T-cell (primary cell): ENCODE data around the gene MLEC. TPM values are rescaled to one million over a fixed set of nuclear protein-coding genes. Genes with fewer than 3 reads are reported as not detected.

Source experiments
- ATAC-seq, 4 experiments: fragments of 200-7000 bp in 3 of 4; fragments of 150-1000 bp in 1 of 4; cut with Tn5 transposase; replicated peaks in 1 of 4; 1 replicate in 3 of 4; 2 replicates in 1 of 4; pipeline ENCODE4 v1.10.0; 2021; ENCODE audit warnings: moderate library complexity in 3 of 4, mild to moderate bottlenecking in 2 of 4, moderate number of reproducible peaks in 1 of 4
- CTCF ChIA-PET, 2 donors: fragments of 300-600 bp; sonication (Branson Sonifier 250); formaldehyde crosslinking; loops; one replicate each; lab custom pipeline; 2022; ENCODE audit warnings: antibody characterized with exemption in 2 of 2; lab: Charles Lee
- POLR2A ChIA-PET, 2 donors: fragments of 300-600 bp; sonication (Branson Sonifier 250); formaldehyde crosslinking; loops; one replicate each; lab custom pipeline; 2022; ENCODE audit warnings: antibody characterized with exemption in 2 of 2; lab: Charles Lee
- DNase-seq, 35 experiments: peaks; one replicate each; pipeline versions ENCODE4 v3.0.0 to v3.0.0-alpha.2; 2013 to 2023
- H3K27ac ChIP-seq: one replicate; pipeline ENCODE4 v1.5.1; 2013; ENCODE audit warnings: low read length
- H3K27me3 ChIP-seq, 2 experiments: replicated peaks in 1 of 2; 1 replicate in 1 of 2; 2 replicates in 1 of 2; pipeline versions ENCODE4 v1.6.1 to v1.7.0; 2013; ENCODE audit warnings: low read length in 1 of 2, mixed read lengths in 1 of 2; ENCODE audit not compliant: control insufficient read depth in 2 of 2, insufficient read depth in 2 of 2; ENCODE audit errors: extremely low read depth in 1 of 2
- H3K36me3 ChIP-seq, 2 donors: 1 replicate in 1 of 2; 2 replicates in 1 of 2; pipeline versions ENCODE4 v1.6.1 to v1.7.0; 2013; ENCODE audit warnings: low read length in 1 of 2; ENCODE audit not compliant: control insufficient read depth in 2 of 2, insufficient read depth in 1 of 2; ENCODE audit errors: extremely low read depth in 1 of 2
- H3K4me1 ChIP-seq, 2 experiments: 1 replicate in 1 of 2; 2 replicates in 1 of 2; pipeline versions ENCODE4 v1.6.1 to v1.7.0; 2013; ENCODE audit warnings: low read length in 2 of 2, mixed read lengths in 1 of 2; ENCODE audit not compliant: insufficient read depth in 2 of 2, control insufficient read depth in 1 of 2; ENCODE audit errors: extremely low read depth in 1 of 2
- H3K4me3 ChIP-seq, 2 donors: 1 replicate in 1 of 2; 2 replicates in 1 of 2; pipeline versions ENCODE4 v1.5.1 to v1.7.0; 2013; ENCODE audit warnings: mild to moderate bottlenecking in 2 of 2, low read length in 1 of 2, moderate library complexity in 1 of 2; ENCODE audit not compliant: control insufficient read depth in 1 of 2; ENCODE audit errors: extremely low read depth in 1 of 2
- H3K9me3 ChIP-seq: 2 replicates; pipeline ENCODE4 v1.7.0; 2013
- H3K27ac Mint-ChIP-seq, 2 donors: one replicate each; pipeline ENCODE4 v1.8.0; 2020 to 2021; ENCODE audit warnings: mild to moderate bottlenecking in 2 of 2, mixed read lengths in 2 of 2
- H3K27me3 Mint-ChIP-seq, 2 donors: one replicate each; pipeline ENCODE4 v1.8.0; 2021 to 2022; ENCODE audit warnings: mixed read lengths in 2 of 2
- H3K36me3 Mint-ChIP-seq: one replicate; pipeline ENCODE4 v1.8.0; 2021; ENCODE audit warnings: mixed read lengths
- H3K4me1 Mint-ChIP-seq, 3 donors: one replicate each; pipeline ENCODE4 v1.8.0; 2020 to 2022; ENCODE audit warnings: mixed read lengths in 3 of 3, mild to moderate bottlenecking in 1 of 3
- H3K4me3 Mint-ChIP-seq, 3 donors: one replicate each; pipeline ENCODE4 v1.8.0; 2020 to 2022; ENCODE audit warnings: mild to moderate bottlenecking in 3 of 3, mixed read lengths in 3 of 3, moderate library complexity in 3 of 3
- H3K9me3 Mint-ChIP-seq, 3 donors: one replicate each; pipeline ENCODE4 v1.8.0; 2020 to 2022; ENCODE audit warnings: mixed read lengths in 3 of 3
- WGBS: methylation state at CpG from one replicate; pipeline ENCODE4 v1.1.5; 2013; ENCODE audit warnings: missing lambda C conversion rate; ENCODE audit not compliant: insufficient coverage; 5-methylcytosine and 5-hydroxymethylcytosine counted together
- total RNA-seq, 35 experiments: library from RNA in 6 of 35; stranded (reverse) in 6 of 35; fragments of 120-200 nt in 1 of 35; gene quantifications; one replicate each; pipeline versions ENCODE4 v1.2.1 to v1.2.4 and lab custom pipeline; 2013 to 2026

The MLEC gene
- total RNA-seq, 5 donors from 2014 or later (not counting 1 experiment from before 2014, with no cell fraction given) = 26.3 to 61.3 (median 55.3) TPM

GRCh38 chr12:120661432-120661831 is 25.5 kb upstream of the MLEC start:
- Histone ChIP-seq H3K9me3 (no peaks in the 10 kb centered on the region), H3K4me1 (no peaks in the 10 kb centered on the region), H3K4me3 (no peak overlapping the region), H3K27me3 (peaks cover 0 to 30% of the 10 kb centered on the region in 2 experiments), H3K36me3 (no peaks in the 10 kb centered on the region), H3K27ac (no peak overlapping the region)
- DNase-seq (no peak), ATAC-seq (no peak)
- no peaks in the 10 kb centered on the region for H3K9me3 Mint-ChIP-seq
- H3K4me3 Mint-ChIP-seq = no peak overlapping the region
- no peak overlapping the region for H3K27ac Mint-ChIP-seq
- no peaks in the 10 kb centered on the region for H3K36me3 Mint-ChIP-seq
- POLR2A ChIA-PET = no interaction called here
- no peaks in the 10 kb centered on the region for H3K4me1 Mint-ChIP-seq
- peaks cover 0 to 6% of the 10 kb centered on the region in 2 donors for H3K27me3 Mint-ChIP-seq
- CTCF ChIA-PET = interaction anchor here in 1 of 2 donors (1.1 kb wide), 1 partner anchor 15 kb away, joined by 3 read pairs; no protein-coding TSS in a partner anchor
- 63% methylated on average over 2 of the region's 2 CpGs for WGBS

DNA sequence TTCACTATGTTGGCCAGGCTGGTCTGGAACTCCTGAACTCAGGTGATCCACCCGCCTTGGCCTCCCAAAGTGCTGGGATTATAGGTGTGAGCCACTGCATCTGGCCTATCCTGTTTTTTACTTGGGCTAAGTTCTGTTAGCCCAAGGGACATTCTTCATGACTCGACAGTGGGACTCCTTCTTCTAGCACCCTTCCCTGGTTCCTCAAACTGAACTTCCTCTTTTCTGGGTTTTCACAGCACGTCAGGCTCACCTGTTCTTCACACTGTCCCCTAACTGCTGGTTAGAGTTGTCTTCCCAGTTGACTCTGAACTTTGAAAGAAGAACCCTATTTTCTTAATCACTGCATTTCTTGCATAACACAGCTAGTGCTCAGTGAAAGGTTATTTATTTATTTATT is 24.1 kb upstream of the MLEC start:
- Mint-ChIP-seq H3K27ac (no peak overlapping the region), H3K4me1 (no peaks in the 10 kb centered on the region), H3K27me3 (peaks cover 0 to 6% of the 10 kb centered on the region in 2 donors), H3K4me3 (no peak overlapping the region), H3K36me3 (no peaks in the 10 kb centered on the region), H3K9me3 (no peaks in the 10 kb centered on the region)
- CTCF ChIA-PET = interaction anchor here in 1 of 2 donors (1.0 kb wide), 1 partner anchor 14 kb away, joined by 5 read pairs; no protein-coding TSS in a partner anchor
- DNase-seq (no peak), ATAC-seq (no peak)
- H3K9me3 ChIP-seq = no peaks in the 10 kb centered on the region
- POLR2A ChIA-PET = no interaction called here
- no peaks in the 10 kb centered on the region for H3K4me1 ChIP-seq
- H3K4me3 ChIP-seq = no peak overlapping the region
- no peak overlapping the region for H3K27ac ChIP-seq
- H3K36me3 ChIP-seq = no peaks in the 10 kb centered on the region
- peaks cover 0 to 30% of the 10 kb centered on the region in 2 experiments for H3K27me3 ChIP-seq
- WGBS = 44% methylated on average over 2 of the region's 3 CpGs

- no peak overlapping the region for H3K27ac ChIP-seq
- DNase-seq (no peak), ATAC-seq (no peak)
- Mint-ChIP-seq H3K27ac (no peak overlapping the region), H3K36me3 (no peaks in the 10 kb centered on the region), H3K9me3 (no peaks in the 10 kb centered on the region), H3K4me1 (no peaks in the 10 kb centered on the region), H3K4me3 (no peak overlapping the region), H3K27me3 (peaks cover 0 to 6% of the 10 kb centered on the region in 2 donors)
- H3K4me1 ChIP-seq = no peaks in the 10 kb centered on the region
- H3K36me3 ChIP-seq = no peaks in the 10 kb centered on the region
- CTCF ChIA-PET = interaction anchor here in 1 of 2 donors (1.0 kb wide), 1 partner anchor 15 kb away, joined by 5 read pairs; no protein-coding TSS in a partner anchor
- H3K4me3 ChIP-seq = no peak overlapping the region
- POLR2A ChIA-PET = no interaction called here
- 79% methylated on average over 3 of the region's 5 CpGs for WGBS
- no peaks in the 10 kb centered on the region for H3K9me3 ChIP-seq
- peaks cover 0 to 34% of the 10 kb centered on the region in 2 experiments for H3K27me3 ChIP-seq
Observed at GRCh38 chr12:120663741-120664140, 23.2 kb upstream of the MLEC start.

DNA sequence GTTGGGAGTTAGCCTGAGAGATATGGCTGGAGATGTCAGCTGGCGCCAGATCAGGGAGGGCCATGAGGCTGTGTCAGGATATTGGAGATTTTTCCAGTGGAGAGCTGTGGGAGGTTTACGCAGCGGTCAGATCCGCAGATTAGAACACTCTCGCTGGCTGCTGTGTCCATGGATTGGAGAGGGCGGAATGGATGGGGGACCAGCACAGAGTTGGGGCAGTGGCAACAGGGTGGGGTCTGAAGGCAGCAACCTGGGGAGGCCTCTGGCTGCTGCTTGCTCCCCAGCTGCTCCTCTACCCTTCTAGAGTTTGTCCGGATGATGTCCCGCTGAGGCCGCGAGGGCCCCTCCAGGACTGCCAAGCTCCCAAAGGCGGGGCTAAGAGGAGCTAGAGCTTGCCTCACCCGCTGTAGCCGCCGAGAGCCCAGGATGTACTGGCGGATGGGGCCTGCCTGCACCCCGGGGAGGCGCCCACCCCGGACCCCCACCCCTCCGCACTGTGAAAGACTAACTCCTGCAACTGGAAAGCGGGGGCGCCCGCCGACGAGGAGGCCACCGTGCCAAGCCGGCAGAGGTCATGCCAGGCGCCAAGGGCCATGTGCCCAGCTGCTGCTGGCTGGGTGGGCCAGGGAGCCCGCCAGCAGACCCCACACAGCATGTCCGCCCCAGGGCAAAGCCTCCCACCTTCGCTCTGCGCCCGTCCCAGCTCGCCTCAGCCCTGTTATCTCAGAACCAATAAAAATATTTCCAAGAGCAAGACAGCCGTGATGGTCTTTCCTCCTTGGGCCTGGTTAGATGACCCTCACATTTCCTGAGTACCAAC is 20.2 kb upstream of the MLEC start:
- Histone ChIP-seq H3K36me3 (no peaks in the 10 kb centered on the region), H3K4me3 (no peak overlapping the region), H3K4me1 (no peaks in the 10 kb centered on the region), H3K27me3 (peaks cover 0 to 23% of the 10 kb centered on the region in 2 experiments), H3K27ac (no peak overlapping the region), H3K9me3 (no peaks in the 10 kb centered on the region)
- no peaks in the 10 kb centered on the region for H3K4me1 Mint-ChIP-seq
- ATAC-seq (no peak), DNase-seq (no peak)
- H3K27ac Mint-ChIP-seq = no peak overlapping the region
- H3K4me3 Mint-ChIP-seq = no peak overlapping the region
- 93% methylated on average over 32 of the region's 34 CpGs for WGBS
- peaks cover 0 to 6% of the 10 kb centered on the region in 2 donors for H3K27me3 Mint-ChIP-seq
- POLR2A ChIA-PET = no interaction called here
- CTCF ChIA-PET = interaction anchor here (0.7 to 1.6 kb wide), 3 partner anchors 18 to 499 kb away, joined by 3 to 5 read pairs (median 3); no protein-coding TSS in a partner anchor
- H3K9me3 Mint-ChIP-seq = no peaks in the 10 kb centered on the region
- no peaks in the 10 kb centered on the region for H3K36me3 Mint-ChIP-seq

GRCh38 chr12:120668091-120668867 is 18.7 kb upstream of the MLEC start:
- Mint-ChIP-seq H3K36me3 (no peaks in the 10 kb centered on the region), H3K27ac (no peak overlapping the region), H3K27me3 (peaks cover 0 to 3% of the 10 kb centered on the region in 2 donors), H3K9me3 (no peaks in the 10 kb centered on the region), H3K4me1 (no peaks in the 10 kb centered on the region), H3K4me3 (no peak overlapping the region)
- ChIA-PET POLR2A (interaction anchor here in 1 of 2 donors (0.6 kb wide), 1 partner anchor 1091 kb away, joined by 7 read pairs; no protein-coding TSS in a partner anchor), CTCF (no interaction called here)
- Histone ChIP-seq H3K4me1 (no peaks in the 10 kb centered on the region), H3K36me3 (no peaks in the 10 kb centered on the region), H3K9me3 (no peaks in the 10 kb centered on the region), H3K27ac (no peak overlapping the region), H3K27me3 (peaks cover 0 to 23% of the 10 kb centered on the region in 2 experiments), H3K4me3 (no peak overlapping the region)
- 88% methylated on average over 20 of the region's 20 CpGs for WGBS
- no peak for DNase-seq
- ATAC-seq = no peak
